ENCODE data around the gene XAGE5. TPM values are rescaled to one million over a fixed set of nuclear protein-coding genes. Genes with fewer than 3 reads are reported as not detected.
"Not testable (repeated sequence)": the region's sequence is repeated elsewhere in the genome, so short reads cannot be mapped to it uniquely, and the experiment has no call there.

XAGE5 gene, protein sequence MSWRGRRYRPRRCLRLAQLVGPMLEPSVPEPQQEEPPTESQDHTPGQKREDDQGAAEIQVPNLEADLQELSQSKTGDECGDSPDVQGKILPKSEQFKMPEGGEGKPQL
- total RNA-seq, result not detected

DNA sequence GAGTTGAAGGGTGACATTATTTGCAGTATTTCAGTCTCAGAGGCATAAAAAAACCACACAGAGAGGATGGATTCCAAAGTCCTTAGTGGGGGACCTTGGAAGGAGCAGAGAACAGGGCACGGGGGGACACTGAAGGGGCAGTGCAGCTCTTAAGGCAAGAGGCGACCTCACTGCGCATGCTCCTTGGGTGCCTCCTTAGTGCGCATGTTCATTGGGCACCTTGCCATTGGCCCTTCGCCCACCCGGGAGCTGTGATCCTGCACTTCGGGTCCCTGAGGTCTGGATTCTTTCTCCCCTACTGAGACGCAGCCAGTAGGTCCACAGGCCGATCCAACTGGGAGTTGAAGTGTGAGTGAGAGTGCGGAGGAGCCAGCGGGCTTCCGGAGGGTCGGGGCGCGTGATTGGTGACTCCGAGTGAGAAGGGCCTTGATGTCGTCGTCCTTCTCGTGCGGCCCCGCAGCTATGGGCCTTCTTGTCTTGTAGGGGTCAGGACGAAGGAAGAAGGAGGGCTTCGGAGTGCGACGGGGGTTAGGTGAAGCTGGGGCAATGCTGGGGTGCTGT lies at the start of gene XAGE5:
Gene XAGE5, plus strand, starts transcription at position 223 of the 561 bp plus-strand sequence. CDS start 1,280 bp downstream, outside the sequence.
- no peak within 1 kb of the TSS for H3K27ac ChIP-seq
- no peak for DNase-seq
- 73 to 90% methylated on average over 3 to 18 of the region's 25 CpGs for WGBS, 2 donors
- H3K9me3 ChIP-seq, result no peaks in the 10 kb centered on the region
- ATAC-seq, result no peak
- H3K36me3 ChIP-seq (replicated peaks in 1 of 2; ENCODE audit: insufficient read depth in 1 of 2, low read depth in 2 of 2), result no peaks in the 10 kb centered on the region
- H3K27me3 ChIP-seq, result no peaks in the 10 kb centered on the region
- intact Hi-C loops (cut with DNase I), result no loop called here
- no peak within 1 kb of the TSS for H3K4me3 ChIP-seq
- H3K4me1 ChIP-seq, result no peaks in the 10 kb centered on the region
- no peak for TF ChIP-seq POLR2A (IDR thresholded peaks at IDR 0.05)
- TF ChIP-seq, protein P1, sequence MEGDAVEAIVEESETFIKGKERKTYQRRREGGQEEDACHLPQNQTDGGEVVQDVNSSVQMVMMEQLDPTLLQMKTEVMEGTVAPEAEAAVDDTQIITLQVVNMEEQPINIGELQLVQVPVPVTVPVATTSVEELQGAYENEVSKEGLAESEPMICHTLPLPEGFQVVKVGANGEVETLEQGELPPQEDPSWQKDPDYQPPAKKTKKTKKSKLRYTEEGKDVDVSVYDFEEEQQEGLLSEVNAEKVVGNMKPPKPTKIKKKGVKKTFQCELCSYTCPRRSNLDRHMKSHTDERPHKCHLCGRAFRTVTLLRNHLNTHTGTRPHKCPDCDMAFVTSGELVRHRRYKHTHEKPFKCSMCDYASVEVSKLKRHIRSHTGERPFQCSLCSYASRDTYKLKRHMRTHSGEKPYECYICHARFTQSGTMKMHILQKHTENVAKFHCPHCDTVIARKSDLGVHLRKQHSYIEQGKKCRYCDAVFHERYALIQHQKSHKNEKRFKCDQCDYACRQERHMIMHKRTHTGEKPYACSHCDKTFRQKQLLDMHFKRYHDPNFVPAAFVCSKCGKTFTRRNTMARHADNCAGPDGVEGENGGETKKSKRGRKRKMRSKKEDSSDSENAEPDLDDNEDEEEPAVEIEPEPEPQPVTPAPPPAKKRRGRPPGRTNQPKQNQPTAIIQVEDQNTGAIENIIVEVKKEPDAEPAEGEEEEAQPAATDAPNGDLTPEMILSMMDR (IDR thresholded peaks at IDR 0.05), result no peak

DNA sequence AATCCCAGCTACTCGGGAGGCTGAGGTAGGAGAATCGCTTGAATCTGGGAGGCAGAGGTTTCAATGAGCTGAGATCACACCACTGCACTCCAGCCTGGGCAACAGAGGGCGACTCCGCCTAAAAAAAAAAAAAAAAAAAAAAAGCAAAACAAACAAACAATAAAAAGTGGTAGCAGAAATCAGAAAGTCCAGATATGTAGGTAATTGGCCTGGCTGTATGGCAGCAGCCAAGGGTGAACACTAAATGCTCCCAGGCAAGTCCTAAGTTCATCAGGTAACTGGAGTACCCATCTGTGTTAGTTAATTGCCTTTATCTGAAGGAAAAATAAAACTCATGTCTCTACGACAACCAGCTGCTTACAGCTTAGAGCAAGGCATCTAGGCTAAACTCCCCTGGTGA lies 45.1 kb upstream of the XAGE5 start:
- DNase-seq; H3K27me3 ChIP-seq; H3K4me1 ChIP-seq; ATAC-seq; H3K9me3 ChIP-seq; H3K4me3 ChIP-seq; intact Hi-C loops (cut with DNase I); H3K36me3 ChIP-seq (replicated peaks in 1 of 2; ENCODE audit: insufficient read depth in 1 of 2, low read depth in 2 of 2); H3K27ac ChIP-seq: not testable (repeated sequence)
- WGBS, 2 donors, result no CpG with 5 or more reads among the region's 5 CpGs

DNA sequence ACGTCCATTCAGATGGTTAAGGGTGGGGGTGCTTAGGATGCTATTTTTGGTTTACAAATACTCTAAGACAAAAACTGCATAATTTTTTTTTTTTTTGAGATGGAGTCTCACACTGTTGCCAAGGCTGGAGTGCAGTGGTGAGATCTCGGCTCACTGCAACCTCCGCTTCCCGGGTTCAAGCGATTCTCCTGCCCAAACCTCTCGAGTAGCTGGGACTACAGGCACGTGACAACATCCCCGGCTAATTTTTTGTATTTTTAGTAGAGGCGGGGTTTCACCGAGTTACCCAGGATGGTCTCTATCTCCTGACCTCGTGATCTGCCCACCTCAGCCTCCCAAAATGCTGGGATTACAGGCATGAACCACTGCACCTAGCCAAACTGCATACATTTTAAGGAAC lies 37.6 kb upstream of the XAGE5 start:
- WGBS, 2 donors, result 67 to 73% methylated on average over 3 to 7 of the region's 11 CpGs
- H3K4me1 ChIP-seq; H3K9me3 ChIP-seq; H3K27ac ChIP-seq; DNase-seq; intact Hi-C loops (cut with DNase I); H3K36me3 ChIP-seq (replicated peaks in 1 of 2; ENCODE audit: insufficient read depth in 1 of 2, low read depth in 2 of 2); H3K27me3 ChIP-seq; H3K4me3 ChIP-seq; ATAC-seq: not testable (repeated sequence)

DNA sequence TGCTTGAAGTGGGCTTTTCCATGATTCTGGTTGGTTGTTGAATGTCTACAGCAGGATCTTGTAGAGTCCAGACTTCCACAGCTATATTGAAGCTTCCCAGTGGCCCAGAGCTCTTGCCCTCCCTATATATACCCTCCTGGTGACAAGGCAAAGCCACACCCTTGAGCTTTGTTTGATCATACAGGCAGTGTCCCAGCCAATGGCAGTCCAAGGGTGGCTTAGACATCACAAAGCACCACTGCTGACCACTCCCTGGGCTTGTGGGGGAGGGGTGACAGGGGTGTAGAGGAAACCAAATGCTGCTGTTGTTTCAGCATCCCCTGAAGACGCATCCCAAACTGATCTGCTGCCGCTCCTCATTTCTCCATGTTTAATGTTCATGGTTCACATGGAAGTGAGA lies 13.8 kb upstream of the XAGE5 start, which contains the start of gene SPANXN5:
Gene SPANXN5, minus strand, starts transcription at position 101 of the 400 bp plus-strand sequence. Its CDS starts 79 bp downstream, at position 22.
- H3K36me3 ChIP-seq (replicated peaks in 1 of 2; ENCODE audit: insufficient read depth in 1 of 2, low read depth in 2 of 2); H3K27me3 ChIP-seq; H3K4me3 ChIP-seq; H3K9me3 ChIP-seq; H3K27ac ChIP-seq; H3K4me1 ChIP-seq; DNase-seq; ATAC-seq; intact Hi-C loops (cut with DNase I): not testable (repeated sequence)
- WGBS, 2 donors, result 94 to 100% methylated on average over 1 to 2 of the region's 2 CpGs

DNA sequence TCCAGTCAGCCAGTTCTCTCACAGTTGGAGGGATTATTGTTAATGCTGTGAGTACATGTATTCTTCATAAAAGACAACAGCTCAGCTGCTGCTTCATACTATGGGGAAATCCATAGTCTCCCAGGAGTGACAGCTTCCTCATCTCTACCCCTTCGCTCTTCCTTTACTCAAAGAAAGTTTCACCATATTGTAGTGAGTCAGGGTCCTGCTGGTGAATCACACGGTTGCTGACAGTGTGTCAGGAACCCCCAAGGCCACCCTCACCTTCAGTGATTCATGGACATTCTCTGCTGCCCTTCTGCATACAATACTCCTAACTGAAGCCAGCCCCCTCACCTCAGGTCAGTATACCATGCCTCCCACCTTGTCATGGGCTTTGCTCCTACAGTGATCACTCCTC lies 6.2 kb upstream of the XAGE5 start:
- H3K4me1 ChIP-seq; DNase-seq; intact Hi-C loops (cut with DNase I); H3K27ac ChIP-seq; H3K36me3 ChIP-seq (replicated peaks in 1 of 2; ENCODE audit: insufficient read depth in 1 of 2, low read depth in 2 of 2); ATAC-seq; H3K4me3 ChIP-seq; H3K27me3 ChIP-seq; H3K9me3 ChIP-seq: not testable (repeated sequence)
- 51 to 71% methylated on average over 2 of the region's 2 CpGs for WGBS, 2 donors

DNA sequence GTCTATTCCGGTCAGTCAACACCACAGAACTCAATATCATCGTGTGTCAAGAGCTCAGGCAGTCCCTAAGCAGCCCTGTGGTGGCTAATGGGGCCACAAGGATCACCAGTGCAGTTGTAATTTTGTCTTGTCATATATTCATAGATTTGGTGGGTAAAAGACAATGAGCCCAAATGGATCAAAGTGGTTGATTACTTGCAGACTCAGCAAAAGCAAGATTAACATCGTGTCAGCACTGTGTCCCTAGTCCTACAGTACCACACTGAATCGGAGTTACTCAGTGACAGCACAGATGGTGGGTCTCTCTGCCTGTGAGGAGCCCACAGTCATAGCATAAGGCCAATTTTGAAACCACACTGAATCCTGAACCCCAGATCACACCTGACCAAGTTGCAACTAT lies 8.7 kb downstream of the XAGE5 start:
- no peaks in the 10 kb centered on the region for H3K36me3 ChIP-seq (replicated peaks in 1 of 2; ENCODE audit: insufficient read depth in 1 of 2, low read depth in 2 of 2)
- no peak overlapping the region for H3K27ac ChIP-seq
- ATAC-seq (no peak), DNase-seq (no peak)
- no peaks in the 10 kb centered on the region for H3K27me3 ChIP-seq
- 88 to 94% methylated on average over 2 to 4 of the region's 4 CpGs for WGBS, 2 donors
- H3K4me3 ChIP-seq, result no peak overlapping the region
- H3K9me3 ChIP-seq, result no peaks in the 10 kb centered on the region
- intact Hi-C loops (cut with DNase I), result no loop called here
- TF ChIP-seq POLR2A (IDR thresholded peaks at IDR 0.05), result no peak
- TF ChIP-seq, protein P1 (IDR thresholded peaks at IDR 0.05), result no peak
- no peaks in the 10 kb centered on the region for H3K4me1 ChIP-seq
